NOMO-1 treated with DMSO at 0.1 percent for 48 hours (cell line): ENCODE data around the gene SLC9A9.

Experiments
- DNase-seq: peaks from one replicate; lab custom pipeline; 2025; ENCODE audit not compliant: unreplicated experiment; lab: John Stamatoyannopoulos, UW

Gene SLC9A9

DNA sequence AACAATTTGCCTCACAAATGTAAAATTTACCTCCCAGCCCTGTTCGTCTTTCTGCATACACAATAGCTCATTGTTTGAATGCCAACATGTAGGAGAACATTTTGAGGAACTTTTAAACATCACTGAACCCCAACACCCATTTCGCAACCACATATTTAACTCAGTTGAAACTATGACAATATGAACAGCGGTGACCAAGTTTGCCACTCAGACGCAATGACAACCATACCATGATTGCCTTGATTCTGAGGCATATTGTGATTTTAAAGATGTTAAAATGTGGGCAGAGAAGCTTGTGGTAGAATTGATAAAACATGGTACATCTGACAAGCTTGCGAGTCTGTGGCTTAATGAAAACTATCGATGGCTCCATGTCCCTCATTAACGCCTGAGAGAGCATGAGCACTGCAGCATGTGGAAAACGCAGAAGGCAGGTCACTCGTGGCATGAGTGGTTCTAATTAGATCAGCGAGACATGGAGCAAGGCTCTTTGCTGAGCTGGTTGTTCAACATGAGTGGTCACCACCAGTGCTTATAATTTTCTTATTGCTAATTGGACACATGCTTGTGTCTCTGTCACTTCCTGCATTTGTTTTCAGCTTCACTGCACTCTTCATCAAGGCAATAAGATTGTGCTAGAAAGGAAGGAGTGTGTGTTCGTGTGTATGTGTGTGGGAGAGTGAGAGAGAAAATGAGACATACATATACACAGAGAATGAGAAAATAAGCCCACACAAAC lies 611.9 kb downstream of the SLC9A9 start:
- peak; percentile 70 for DNase-seq

DNA sequence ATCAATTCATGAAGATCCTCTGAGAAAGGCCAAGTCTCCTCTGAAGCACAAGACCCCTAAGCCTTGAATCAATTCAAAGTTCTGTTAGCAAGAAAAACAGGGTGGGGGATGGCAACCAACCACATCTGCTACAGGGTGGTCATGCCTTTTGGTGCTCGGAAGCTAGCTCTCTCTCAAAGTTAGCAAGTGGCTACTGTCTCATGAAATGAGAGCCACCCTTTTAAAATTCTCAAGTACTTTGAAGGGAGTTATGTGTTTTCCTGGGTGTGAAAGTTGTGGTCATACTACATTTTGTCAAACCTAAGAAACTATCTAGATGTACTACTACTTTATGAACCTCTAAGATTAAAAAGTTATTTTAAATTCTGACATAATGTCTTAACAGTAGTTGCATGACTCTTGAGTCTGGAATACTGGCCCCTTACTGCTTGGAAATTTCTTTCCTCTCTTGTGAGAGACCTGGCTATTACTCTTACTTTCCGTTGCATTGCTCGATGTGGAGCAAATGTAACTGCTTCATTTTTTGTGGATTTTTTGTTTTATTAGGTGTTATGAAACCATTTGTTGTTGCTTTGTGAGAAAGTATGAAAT lies 612.6 kb downstream of the SLC9A9 start:
- no peak for DNase-seq

DNA sequence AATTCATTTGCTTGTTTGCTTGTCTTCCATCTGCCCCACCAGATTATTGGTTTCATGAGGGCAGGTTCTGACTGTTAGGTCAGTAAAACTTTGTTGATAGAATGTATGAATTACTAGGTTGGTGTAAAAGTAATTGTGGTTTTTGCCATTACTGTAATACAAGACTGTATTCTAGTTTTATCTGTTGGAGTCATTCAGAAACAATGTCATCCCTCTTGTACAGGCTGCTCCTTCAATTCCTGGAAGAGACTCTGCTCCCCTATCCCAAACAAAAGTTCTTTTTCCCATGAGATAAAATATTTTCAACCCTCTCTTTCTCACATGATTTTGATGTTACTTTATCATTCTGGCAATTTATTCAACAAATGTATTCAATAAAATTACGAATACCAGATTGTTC lies 613.7 kb downstream of the SLC9A9 start:
- no peak for DNase-seq

DNA sequence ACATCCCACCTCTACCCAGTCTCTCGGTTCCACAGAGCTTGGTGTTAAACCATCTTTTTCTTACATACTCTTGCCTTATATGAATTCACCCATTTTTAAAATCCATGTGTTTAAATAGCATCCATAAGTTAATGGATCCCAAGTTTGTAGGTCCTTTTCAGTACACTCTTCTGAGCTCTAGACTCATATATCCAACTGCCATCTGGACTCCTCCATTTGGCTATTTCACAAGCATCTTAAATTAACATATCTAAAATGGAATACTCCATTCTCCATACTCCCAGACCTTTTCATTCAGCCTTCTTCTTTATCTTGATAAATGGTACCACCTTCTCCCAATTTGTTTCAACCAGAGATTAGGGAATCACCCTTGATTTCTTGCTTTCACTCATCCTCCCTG lies 615.3 kb downstream of the SLC9A9 start:
- DNase-seq, result no peak

DNA sequence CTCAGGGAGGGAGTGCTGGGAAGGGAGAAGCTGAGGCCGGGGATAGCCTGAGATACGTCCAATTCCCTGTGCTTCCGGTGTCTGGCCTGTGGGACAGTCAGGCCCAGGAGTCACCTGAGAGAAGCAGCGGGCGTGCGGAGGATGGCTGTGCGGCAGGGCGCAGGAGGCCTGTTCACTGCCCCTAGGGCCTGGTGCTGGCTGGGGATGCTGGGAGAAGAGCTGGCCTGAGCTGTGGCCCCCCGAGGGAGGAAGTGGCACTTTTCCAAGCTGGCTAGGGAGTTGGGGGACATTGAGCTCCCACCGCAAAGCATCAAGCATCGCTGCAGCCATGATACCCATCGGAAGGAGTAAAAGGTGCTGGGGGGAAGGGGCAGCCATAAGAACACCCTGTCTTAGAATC lies 619.9 kb downstream of the SLC9A9 start:
- no peak for DNase-seq

DNA sequence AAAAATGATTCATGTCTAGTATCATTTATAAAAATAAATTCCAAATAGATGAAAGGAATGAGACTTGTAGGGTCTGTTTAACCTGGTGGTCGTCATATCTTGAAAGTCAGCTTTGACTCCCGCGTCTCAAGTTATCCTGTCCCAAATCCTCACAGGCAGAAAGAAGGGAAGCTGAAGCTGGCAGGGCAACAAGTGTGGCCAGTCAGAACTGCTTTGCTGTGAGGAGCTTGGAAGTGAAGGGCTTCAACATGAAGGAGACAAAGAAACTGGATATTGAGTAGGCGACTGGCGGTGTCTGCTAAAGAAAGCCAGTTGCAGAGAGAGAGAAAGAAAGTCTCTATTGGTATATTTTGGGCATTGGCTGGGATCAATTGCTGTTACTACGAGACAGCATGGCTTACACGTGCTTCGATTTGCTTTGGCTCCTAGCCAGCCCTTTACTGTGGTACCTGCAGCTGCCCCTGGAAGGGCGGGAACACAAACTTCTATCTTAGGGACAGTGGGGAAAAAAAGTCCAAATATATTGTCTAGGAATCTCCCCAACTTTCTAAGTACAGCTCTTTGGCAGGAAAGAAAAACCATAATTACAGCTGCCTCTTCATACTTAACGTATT lies 621.5 kb downstream of the SLC9A9 start:
- DNase-seq, result no peak

DNA sequence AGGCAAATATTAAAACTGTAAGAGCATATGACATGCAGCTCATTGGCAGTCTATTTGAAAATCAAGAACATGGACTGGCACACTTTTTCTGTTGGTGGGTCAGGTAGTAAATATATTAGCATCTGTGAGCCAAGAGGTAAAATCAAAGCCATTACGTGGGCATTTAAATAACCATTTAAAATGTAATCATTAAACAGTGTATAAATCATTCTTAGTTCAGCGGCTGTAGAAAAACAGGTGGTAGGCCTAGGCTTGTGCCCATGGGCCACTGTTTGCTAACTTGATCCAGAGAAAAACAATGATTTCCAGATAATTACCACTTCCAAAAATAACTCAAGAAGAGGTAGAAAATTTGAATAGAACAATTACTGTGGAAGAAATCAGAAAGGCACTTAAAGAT lies 623.6 kb downstream of the SLC9A9 start:
- no peak for DNase-seq

DNA sequence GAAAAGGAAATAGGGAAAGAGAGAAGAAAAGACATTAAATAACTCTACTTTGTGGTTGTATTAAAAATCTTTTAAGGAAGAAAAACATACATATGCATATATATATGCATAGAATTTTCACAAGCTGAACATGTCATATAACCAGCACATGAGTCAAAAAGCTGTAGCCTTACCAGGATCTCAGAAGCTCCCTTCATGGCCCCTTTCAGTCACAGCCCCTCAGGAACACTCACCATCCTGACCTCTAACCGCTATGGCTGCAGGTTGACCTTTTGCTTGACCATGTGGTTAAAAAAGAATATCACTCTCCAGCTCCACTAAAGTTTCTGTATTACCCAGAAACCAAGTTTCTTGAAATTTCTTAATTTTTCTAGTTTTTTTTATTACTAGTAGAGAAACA lies 625.3 kb downstream of the SLC9A9 start:
- no peak for DNase-seq

DNA sequence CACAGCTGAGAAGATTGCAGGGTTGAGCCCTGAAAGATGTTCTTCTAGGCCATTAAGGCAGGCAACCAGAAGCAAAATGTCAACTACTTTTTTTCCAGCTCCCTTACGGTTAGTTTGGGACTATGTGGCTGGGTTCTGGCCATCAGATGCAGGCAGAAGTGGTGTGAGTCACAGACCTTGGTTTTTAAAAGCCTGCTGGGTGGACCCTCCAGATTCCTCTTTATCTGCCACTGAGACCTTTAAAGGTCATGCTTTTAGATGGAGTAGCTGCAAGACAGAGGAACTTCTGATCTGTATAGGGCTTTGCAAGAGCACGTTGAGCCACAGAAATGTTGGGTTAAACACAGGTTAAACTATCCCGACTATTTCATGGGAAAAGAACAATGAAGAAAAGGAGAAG lies 625.8 kb downstream of the SLC9A9 start:
- DNase-seq, result peak; percentile 18

DNA sequence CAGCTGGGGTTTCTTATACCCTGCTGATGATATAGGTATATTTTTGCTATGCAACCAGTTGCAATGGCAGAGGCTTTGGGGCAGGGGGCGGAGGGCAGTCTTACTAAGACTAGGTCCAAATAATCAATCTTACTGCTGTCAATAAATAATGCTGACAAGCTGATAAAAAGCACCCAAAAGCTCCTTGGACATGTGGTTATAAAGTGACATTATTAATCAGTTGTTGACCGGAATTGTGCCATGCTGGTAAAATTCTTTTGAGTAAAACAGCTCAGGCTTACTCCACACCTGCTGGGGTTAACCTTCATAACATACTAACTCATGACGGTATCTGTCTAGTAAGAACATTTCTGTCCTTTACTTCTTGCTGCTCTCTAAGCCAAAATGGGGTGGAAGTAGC lies 626.8 kb downstream of the SLC9A9 start:
- DNase-seq, result no peak

DNA sequence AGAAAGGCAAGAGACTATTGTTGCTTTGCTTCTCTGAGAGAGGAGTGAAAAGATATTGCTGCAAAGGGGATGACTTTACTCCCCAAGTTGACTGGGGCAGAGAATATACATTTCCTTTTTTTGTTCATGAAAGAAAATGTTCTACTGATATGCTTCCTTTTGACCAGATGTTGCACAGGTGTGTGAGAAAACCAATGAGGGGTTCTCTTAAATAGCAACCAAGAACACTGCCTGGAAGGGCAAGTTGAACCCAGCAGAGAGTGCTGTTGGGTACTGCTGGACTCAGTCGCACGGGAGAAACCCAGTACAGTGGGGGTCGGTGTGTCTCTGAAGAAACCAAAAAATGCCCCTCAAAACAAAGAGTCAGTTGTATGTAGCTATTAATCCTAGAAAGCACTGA lies 627.5 kb downstream of the SLC9A9 start:
- no peak for DNase-seq

DNA sequence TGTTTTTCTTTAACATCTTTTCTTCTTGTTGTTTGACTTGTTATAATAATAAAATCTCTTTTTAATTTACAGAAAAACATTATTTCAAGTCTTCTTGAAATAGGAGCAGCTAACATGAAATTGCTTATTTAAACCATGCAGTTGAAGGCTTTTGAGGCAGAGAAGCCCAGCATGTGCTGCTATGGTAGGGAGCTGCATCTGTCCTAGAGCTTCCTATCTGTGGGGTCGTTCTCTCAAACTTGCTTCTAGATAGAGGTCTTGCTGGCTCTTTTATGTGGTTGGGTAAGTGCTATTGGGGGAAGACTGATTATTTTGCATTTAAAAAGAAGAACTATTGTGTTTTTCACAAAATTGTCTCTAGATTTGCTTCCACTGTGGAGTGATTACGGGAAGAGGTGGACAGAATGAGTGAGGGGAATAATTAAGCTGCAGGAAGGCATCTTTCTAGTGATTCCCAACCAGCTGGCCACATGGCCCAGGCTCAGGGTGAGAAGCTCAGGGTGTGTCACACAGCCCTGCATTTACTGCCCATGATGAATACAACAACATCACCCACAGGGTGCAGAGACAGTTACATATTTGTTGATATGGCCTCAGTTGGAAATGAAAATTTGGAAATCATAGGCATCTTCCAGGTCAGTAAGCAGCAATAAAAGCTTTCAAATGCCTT lies 630.0 kb downstream of the SLC9A9 start:
- no peak for DNase-seq

DNA sequence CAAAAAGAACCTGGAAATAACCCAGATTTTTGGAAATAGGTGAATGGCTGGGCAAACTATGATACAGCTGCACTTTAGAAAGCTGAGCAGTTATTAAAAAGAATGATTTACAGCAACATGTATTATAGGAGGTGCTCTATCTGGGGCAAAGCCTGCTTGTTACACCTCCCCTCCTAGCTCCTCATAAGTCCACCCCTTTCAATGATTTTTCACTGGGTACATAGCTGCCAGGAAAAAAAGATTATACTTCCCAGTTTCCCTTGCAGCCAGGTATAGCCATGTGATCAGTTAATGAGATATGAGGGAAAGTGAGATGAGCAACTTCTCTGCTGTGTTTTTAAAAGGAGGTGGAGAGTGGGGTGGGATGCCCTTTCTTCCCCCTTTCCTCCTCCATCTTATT lies 631.0 kb downstream of the SLC9A9 start:
- DNase-seq, result no peak

DNA sequence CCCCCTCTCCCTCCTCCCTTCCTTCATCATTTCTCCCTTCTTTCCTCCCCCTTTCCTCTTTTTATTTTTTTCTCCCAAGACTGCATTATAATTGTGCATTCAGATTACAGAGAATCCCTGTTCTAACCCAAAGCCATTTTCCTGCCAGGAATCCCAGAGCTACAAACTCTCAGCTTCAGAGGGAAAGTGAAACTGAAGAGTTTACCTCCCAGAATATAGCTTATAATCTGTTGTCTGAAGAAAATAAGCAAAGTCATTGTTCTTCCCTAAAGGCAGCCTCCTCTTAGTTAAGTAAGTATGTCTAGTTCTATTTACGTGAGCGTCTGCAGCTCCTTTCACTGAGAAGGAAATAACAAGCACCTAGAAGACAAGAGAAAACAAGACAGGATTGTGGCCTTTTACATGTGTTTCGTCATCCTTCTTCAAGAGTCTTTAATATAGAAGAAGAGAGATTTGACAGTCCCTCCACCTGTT lies 631.5 kb downstream of the SLC9A9 start:
- peak; percentile 57 for DNase-seq
